Measurements from ENCODE around the gene SMIM32.

GRCh38 chr5:136164226-136164625, 28.7 kb downstream of the SMIM32 start:
- TF ChIP-seq EZH2 (IDR thresholded peaks at IDR 0.05; ENCODE audit: insufficient read depth, low read length) (no peak), CTCF (IDR thresholded peaks at IDR 0.05; ENCODE audit: insufficient read depth, low read depth, low read length) (no peak)
